Effector memory CD8-positive, alpha-beta T cell (primary cell): ENCODE data around the gene GXYLT1.
"Not testable (repeated sequence)": the region's sequence is repeated elsewhere in the genome, so short reads cannot be mapped to it uniquely, and the experiment has no call there.

Source experiments
- ATAC-seq: fragments of 150-1000 bp; cut with Tn5 transposase; replicated peaks from 2 replicates; pipeline ENCODE4 v1.10.0; 2021; ENCODE audit warnings: mild to moderate bottlenecking, moderate library complexity
- DNase-seq, 3 experiments: peaks; one replicate each; pipeline ENCODE4 v3.0.0; 2021
- H3K27ac Mint-ChIP-seq, 2 donors: one replicate each; pipeline ENCODE4 v1.8.0; 2022; ENCODE audit warnings: mild to moderate bottlenecking in 2 of 2, mixed read lengths in 2 of 2, moderate library complexity in 2 of 2
- H3K27me3 Mint-ChIP-seq, 2 donors: one replicate each; pipeline ENCODE4 v1.8.0; 2022; ENCODE audit warnings: mixed read lengths in 2 of 2
- H3K36me3 Mint-ChIP-seq: one replicate; pipeline ENCODE4 v1.8.0; 2022; ENCODE audit warnings: mild to moderate bottlenecking, moderate library complexity, mixed read lengths; ENCODE audit not compliant: insufficient read depth
- H3K4me1 Mint-ChIP-seq, 2 donors: one replicate each; pipeline ENCODE4 v1.8.0; 2022; ENCODE audit warnings: low read depth in 2 of 2, mixed read lengths in 2 of 2
- H3K4me3 Mint-ChIP-seq, 2 donors: one replicate each; pipeline ENCODE4 v1.8.0; 2022; ENCODE audit warnings: mild to moderate bottlenecking in 2 of 2, mixed read lengths in 2 of 2, moderate library complexity in 2 of 2
- H3K9me3 Mint-ChIP-seq, 2 donors: one replicate each; pipeline ENCODE4 v1.8.0; 2022; ENCODE audit warnings: mixed read lengths in 2 of 2

Gene GXYLT1

GRCh38 chr12:42140901-42141300 lies 3.8 kb downstream of the GXYLT1 start:
- Mint-ChIP-seq H3K27ac (peak overlapping the region; percentile 13 to 64), H3K27me3 (no peaks in the 10 kb centered on the region), H3K36me3 (peaks cover 5% of the 10 kb centered on the region), H3K4me3 (no peak overlapping the region), H3K9me3 (no peaks in the 10 kb centered on the region), H3K4me1 (peaks cover 28 to 47% of the 10 kb centered on the region in 2 donors)
- no peak for ATAC-seq
- DNase-seq = no peak

GRCh38 chr12:42135259-42135814 lies 9.3 kb downstream of the GXYLT1 start:
- H3K4me1 Mint-ChIP-seq = peaks cover 19 to 34% of the 10 kb centered on the region in 2 donors
- no peak overlapping the region for H3K4me3 Mint-ChIP-seq
- no peaks in the 10 kb centered on the region for H3K36me3 Mint-ChIP-seq
- ATAC-seq = no peak
- H3K27ac Mint-ChIP-seq = no peak overlapping the region
- no peaks in the 10 kb centered on the region for H3K9me3 Mint-ChIP-seq
- DNase-seq = no peak
- no peaks in the 10 kb centered on the region for H3K27me3 Mint-ChIP-seq

- ATAC-seq (peak; percentile 14), DNase-seq (no peak)
- H3K4me3 Mint-ChIP-seq = no peak overlapping the region
- no peaks in the 10 kb centered on the region for H3K27me3 Mint-ChIP-seq
- no peaks in the 10 kb centered on the region for H3K9me3 Mint-ChIP-seq
- no peak overlapping the region for H3K27ac Mint-ChIP-seq
- peaks cover 16 to 34% of the 10 kb centered on the region in 2 donors for H3K4me1 Mint-ChIP-seq
- no peaks in the 10 kb centered on the region for H3K36me3 Mint-ChIP-seq
Observed at GRCh38 chr12:42130672-42131402, 13.8 kb downstream of the GXYLT1 start.

GRCh38 chr12:42129595-42130204 lies 15.0 kb downstream of the GXYLT1 start:
- DNase-seq (peak in 2 of 3 experiments; percentile 8 to 30), ATAC-seq (peak; percentile 54)
- no peak overlapping the region for H3K27ac Mint-ChIP-seq
- peaks cover 11 to 27% of the 10 kb centered on the region in 2 donors for H3K4me1 Mint-ChIP-seq
- H3K9me3 Mint-ChIP-seq = no peaks in the 10 kb centered on the region
- no peak overlapping the region for H3K4me3 Mint-ChIP-seq
- no peaks in the 10 kb centered on the region for H3K27me3 Mint-ChIP-seq
- H3K36me3 Mint-ChIP-seq = no peaks in the 10 kb centered on the region

- Mint-ChIP-seq H3K27me3 (no peaks in the 10 kb centered on the region), H3K9me3 (no peaks in the 10 kb centered on the region), H3K36me3 (no peaks in the 10 kb centered on the region), H3K4me1 (peaks cover 8 to 22% of the 10 kb centered on the region in 2 donors), H3K4me3 (no peak overlapping the region), H3K27ac (no peak overlapping the region)
- no peak for ATAC-seq
- DNase-seq = no peak
Observed at GRCh38 chr12:42128888-42129287, 15.8 kb downstream of the GXYLT1 start.

GRCh38 chr12:42128327-42128726 lies 16.3 kb downstream of the GXYLT1 start:
- H3K27ac Mint-ChIP-seq = no peak overlapping the region
- DNase-seq (no peak), ATAC-seq (no peak)
- no peaks in the 10 kb centered on the region for H3K9me3 Mint-ChIP-seq
- no peaks in the 10 kb centered on the region for H3K36me3 Mint-ChIP-seq
- no peaks in the 10 kb centered on the region for H3K27me3 Mint-ChIP-seq
- peaks cover 4 to 17% of the 10 kb centered on the region in 2 donors for H3K4me1 Mint-ChIP-seq
- no peak overlapping the region for H3K4me3 Mint-ChIP-seq

GRCh38 chr12:42126963-42127362 lies 17.7 kb downstream of the GXYLT1 start:
- H3K27ac Mint-ChIP-seq = peak overlapping the region in 1 of 2 donors; percentile 29

GRCh38 chr12:42125388-42125767 lies 19.3 kb downstream of the GXYLT1 start:
- Mint-ChIP-seq H3K4me1 (peaks cover 1 to 8% of the 10 kb centered on the region in 2 donors), H3K4me3 (no peak overlapping the region), H3K9me3 (no peaks in the 10 kb centered on the region), H3K27ac (no peak overlapping the region), H3K36me3 (peaks cover 2% of the 10 kb centered on the region), H3K27me3 (no peaks in the 10 kb centered on the region)
- DNase-seq = no peak
- peak; percentile 24 for ATAC-seq

More at GRCh38 chr12:42126963-42127362, 17.7 kb downstream of the GXYLT1 start:
- Mint-ChIP-seq H3K27me3 (no peaks in the 10 kb centered on the region), H3K36me3 (no peaks in the 10 kb centered on the region), H3K4me1 (peaks cover 4 to 15% of the 10 kb centered on the region in 2 donors), H3K9me3 (no peaks in the 10 kb centered on the region), H3K4me3 (no peak overlapping the region)
- DNase-seq (no peak), ATAC-seq (peak; percentile 33)

GRCh38 chr12:42124764-42125387 lies 19.8 kb downstream of the GXYLT1 start:
- Mint-ChIP-seq H3K4me1 (peaks cover 1 to 4% of the 10 kb centered on the region in 2 donors), H3K9me3 (no peaks in the 10 kb centered on the region), H3K27ac (no peak overlapping the region), H3K4me3 (no peak overlapping the region), H3K36me3 (peaks cover 2% of the 10 kb centered on the region), H3K27me3 (no peaks in the 10 kb centered on the region)
- DNase-seq (no peak), ATAC-seq (no peak)

GRCh38 chr12:42119085-42119633 lies 25.5 kb downstream of the GXYLT1 start:
- DNase-seq (no peak), ATAC-seq (no peak)
- peaks cover 5% of the 10 kb centered on the region in 2 donors for H3K4me1 Mint-ChIP-seq
- H3K36me3 Mint-ChIP-seq = peaks cover 10% of the 10 kb centered on the region
- H3K9me3 Mint-ChIP-seq = peaks cover 0 to 3% of the 10 kb centered on the region in 2 donors
- H3K4me3 Mint-ChIP-seq = no peak overlapping the region
- no peaks in the 10 kb centered on the region for H3K27me3 Mint-ChIP-seq
- H3K27ac Mint-ChIP-seq = peak overlapping the region in 1 of 2 donors; percentile 81

- ATAC-seq (no peak), DNase-seq (no peak)
- H3K4me3 Mint-ChIP-seq = no peak overlapping the region
- H3K27ac Mint-ChIP-seq = peak overlapping the region in 1 of 2 donors; percentile 81
- H3K27me3 Mint-ChIP-seq = no peaks in the 10 kb centered on the region
- H3K4me1 Mint-ChIP-seq = peaks cover 8 to 10% of the 10 kb centered on the region in 2 donors
- H3K36me3 Mint-ChIP-seq = peaks cover 10% of the 10 kb centered on the region
- peaks cover 0 to 7% of the 10 kb centered on the region in 2 donors for H3K9me3 Mint-ChIP-seq
Observed at GRCh38 chr12:42118136-42118879, 26.4 kb downstream of the GXYLT1 start.

- Mint-ChIP-seq H3K27me3 (no peaks in the 10 kb centered on the region), H3K4me1 (peaks cover 2 to 4% of the 10 kb centered on the region in 2 donors), H3K9me3 (peaks cover 0 to 3% of the 10 kb centered on the region in 2 donors), H3K4me3 (no peak overlapping the region), H3K27ac (no peak overlapping the region), H3K36me3 (peaks cover 13% of the 10 kb centered on the region)
- DNase-seq (no peak), ATAC-seq (no peak)
Observed at GRCh38 chr12:42109031-42109430, 35.6 kb downstream of the GXYLT1 start.

GRCh38 chr12:42106791-42107190 lies 37.9 kb downstream of the GXYLT1 start:
- H3K4me3 Mint-ChIP-seq, H3K9me3 Mint-ChIP-seq, DNase-seq, ATAC-seq, H3K27me3 Mint-ChIP-seq, H3K27ac Mint-ChIP-seq, H3K4me1 Mint-ChIP-seq: not testable (repeated sequence)
- H3K36me3 Mint-ChIP-seq = peaks cover 13% of the 10 kb centered on the region
